ENCODE measurements around the gene STAT5B.

GRCh38 chr17:42247734-42248133 is 28.5 kb downstream of the STAT5B start:
- TF ChIP-seq ZNF565 (CRISPR knock-in tag; conservative IDR thresholded peaks at IDR 0.05; ENCODE audit: low read depth): no peak
- TF ChIP-seq PATZ1 (CRISPR knock-in tag; IDR thresholded peaks at IDR 0.05; ENCODE audit: borderline replicate concordance): no peak
- TF ChIP-seq SNAI2 (CRISPR knock-in tag; IDR thresholded peaks at IDR 0.05): no peak

Measured in SK-N-SH treated with all-trans-retinoic acid at 6 μM for 48 hours (cell line).